HEK293T (cell line): ENCODE measurements around the gene CASZ1.

Experiments used
- FOXA1 ChIP-seq: fragments of 450-650 bp; IDR thresholded peaks from 2 replicates; pipeline ENCODE4 v1.6.1; 2016; ENCODE audit warnings: mild to moderate bottlenecking
- L3MBTL2 ChIP-seq: fragments of 450-650 bp; conservative IDR thresholded peaks from 2 replicates; pipeline ENCODE4 v1.6.1; 2016; ENCODE audit warnings: mild to moderate bottlenecking
- SUZ12 ChIP-seq: fragments of 450-650 bp; IDR thresholded peaks from 2 replicates; pipeline ENCODE4 v1.6.1; 2016; ENCODE audit warnings: mild to moderate bottlenecking

DNA sequence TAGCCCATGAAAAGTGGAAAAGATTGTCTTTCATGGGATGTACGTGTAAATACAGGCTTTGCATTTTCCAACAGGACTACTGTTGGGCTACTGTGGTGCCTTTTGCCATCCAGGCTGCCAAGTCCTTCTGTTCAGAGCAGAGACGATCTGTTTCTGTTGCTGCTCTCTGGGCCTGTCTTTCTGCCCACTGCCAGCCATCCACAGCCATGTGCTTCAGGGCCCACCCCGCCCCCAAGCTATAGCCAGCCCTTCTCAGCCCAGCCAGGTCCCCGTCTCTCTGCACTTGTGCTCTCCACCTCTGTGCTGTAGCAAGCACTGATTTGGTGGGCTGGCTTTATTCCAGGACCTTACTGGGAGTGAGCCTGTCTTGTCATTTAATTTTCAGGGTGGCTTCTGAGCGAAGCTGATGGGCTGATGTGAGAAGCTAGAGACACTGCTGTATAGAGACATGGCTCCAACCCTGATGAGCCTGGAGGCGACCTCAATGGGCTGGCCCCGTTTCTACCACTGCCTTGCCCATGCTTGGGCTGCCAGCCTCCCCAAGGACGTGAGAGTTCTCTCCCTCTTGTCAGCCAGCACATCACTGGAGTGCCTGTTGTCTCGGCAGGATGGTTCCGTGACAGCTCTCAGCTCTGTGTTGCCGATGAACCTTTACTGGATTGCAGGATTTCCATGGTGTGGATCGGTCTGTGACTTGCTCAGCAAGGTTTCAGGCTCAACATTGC, 183.8 kb downstream of the CASZ1 start:
- no peak for TF ChIP-seq FOXA1
- TF ChIP-seq SUZ12, result no peak
- TF ChIP-seq L3MBTL2, result no peak
